Glomerular visceral epithelial cell (primary cell): ENCODE measurements around the gene LRRC7.
"Not testable (repeated sequence)": the region's sequence is repeated elsewhere in the genome, so short reads cannot be mapped to it uniquely, and the experiment has no call there.

ENCODE experiments used
- DNase-seq: peaks from one replicate; pipeline ENCODE4 v3.0.0-alpha.2; 2016; ENCODE audit errors: extremely low spot score

The LRRC7 gene

DNA sequence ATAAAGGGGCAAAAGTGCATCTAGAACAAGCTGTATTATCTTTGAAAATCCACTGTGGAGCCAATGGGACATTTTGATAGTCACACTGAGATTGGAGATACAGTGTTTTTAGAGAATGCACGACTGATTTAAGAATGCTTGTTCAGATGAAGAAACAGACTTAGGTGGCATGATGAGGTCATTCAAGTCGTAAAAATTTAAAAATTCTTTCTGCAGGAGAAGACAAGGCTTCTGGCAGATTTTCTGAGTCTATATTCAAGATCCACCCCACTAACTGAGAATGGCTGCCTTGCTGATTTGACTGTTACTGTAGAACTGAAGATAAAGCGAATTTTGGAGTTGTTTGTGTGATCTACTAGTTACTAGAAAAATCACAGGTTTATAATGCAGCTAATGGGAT, 310.6 kb downstream of the LRRC7 start:
- no peak for DNase-seq

DNA sequence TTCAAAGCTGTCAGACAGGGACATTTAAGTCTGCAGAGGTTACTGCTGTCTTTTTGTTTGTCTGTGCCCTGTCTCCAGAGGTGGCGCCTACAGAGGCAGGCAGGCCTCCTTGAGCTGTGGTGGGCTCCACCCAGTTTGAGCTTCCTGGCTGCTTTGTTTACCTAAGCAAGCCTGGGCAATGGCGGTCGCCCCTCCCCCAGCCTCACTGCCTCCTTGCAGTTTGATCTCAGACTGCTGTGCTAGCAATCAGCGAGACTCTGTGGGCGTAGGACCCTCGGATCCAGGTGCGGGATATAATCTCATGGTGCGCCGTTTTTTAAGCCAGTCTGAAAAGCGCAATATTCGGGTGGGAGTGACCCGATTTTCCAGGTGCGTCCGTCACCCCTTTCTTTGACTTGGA, 320.3 kb downstream of the LRRC7 start:
- DNase-seq, result not testable (repeated sequence)

GRCh38 chr1:69888657-69889056, 320.9 kb downstream of the LRRC7 start:
- DNase-seq, result no peak

GRCh38 chr1:69898403-69898947, 330.8 kb downstream of the LRRC7 start:
- DNase-seq, result no peak

DNA sequence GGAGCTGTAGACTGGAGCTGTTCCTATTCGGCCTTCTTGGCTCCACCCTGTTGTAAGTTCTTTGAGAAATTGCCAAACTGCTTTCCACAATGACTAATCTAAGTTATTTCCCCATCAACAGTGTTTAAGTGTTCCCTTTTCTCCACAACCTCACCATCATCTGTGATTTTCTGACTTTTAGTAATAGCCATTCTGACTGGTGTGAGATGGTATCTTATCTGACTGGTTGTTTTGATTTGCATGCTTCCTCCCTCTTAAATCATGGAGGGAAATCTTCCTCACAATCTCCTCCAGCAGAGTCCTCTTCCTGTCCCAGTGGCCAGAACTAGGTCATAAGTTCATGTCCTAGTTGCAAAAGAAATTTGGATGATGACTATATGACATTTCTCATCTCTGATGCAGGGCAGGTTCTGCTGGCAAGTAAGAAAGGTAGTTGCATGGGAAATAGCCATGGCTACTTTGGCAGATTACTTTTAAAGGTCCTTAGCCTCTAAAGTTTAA, 343.6 kb downstream of the LRRC7 start:
- no peak for DNase-seq

GRCh38 chr1:69913977-69914376, 346.3 kb downstream of the LRRC7 start:
- DNase-seq, result no peak

GRCh38 chr1:69914976-69915765, 347.4 kb downstream of the LRRC7 start:
- DNase-seq, result no peak

DNA sequence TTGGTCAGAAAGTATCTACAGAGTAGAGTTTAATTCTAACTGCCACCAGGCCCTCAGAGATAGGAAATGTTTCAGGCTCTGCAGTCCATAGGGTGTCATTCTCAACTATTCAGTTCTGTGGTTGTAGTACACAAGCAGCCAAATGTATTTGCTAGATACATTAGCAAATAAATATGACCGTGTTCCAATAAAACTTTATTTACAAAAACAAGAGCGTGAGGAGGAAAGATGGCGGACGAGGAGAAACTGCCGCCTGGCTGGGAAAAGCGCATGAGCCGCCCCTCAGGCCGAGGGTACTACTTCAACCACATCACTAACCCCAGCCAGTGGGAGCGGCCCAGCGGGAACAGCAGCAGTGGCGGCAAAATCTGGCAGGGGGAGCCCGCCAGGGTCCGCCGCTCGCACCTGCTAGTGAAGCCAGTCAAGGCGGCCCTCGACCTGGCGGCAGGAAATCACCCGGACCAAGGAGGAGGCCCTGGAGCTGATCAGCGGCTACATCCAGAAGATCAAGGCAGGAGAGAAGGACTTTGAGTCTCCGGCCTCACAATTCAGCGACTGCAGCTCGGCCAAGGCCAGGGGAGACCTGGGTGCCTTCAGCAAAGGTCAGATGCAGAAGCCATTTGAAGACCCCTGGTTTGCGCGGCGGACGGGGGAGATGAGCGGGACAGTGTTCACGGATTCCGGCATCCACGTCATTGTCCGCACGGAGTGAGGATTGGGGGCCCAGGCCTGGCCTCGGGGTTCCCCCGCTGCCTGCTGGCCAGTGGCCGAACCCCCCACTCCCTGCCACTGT, 351.6 kb downstream of the LRRC7 start:
- no peak for DNase-seq

GRCh38 chr1:69919922-69920273, 352.2 kb downstream of the LRRC7 start:
- no peak for DNase-seq

- DNase-seq, result no peak
Measured at GRCh38 chr1:69920426-69920825, 352.7 kb downstream of the LRRC7 start.

DNA sequence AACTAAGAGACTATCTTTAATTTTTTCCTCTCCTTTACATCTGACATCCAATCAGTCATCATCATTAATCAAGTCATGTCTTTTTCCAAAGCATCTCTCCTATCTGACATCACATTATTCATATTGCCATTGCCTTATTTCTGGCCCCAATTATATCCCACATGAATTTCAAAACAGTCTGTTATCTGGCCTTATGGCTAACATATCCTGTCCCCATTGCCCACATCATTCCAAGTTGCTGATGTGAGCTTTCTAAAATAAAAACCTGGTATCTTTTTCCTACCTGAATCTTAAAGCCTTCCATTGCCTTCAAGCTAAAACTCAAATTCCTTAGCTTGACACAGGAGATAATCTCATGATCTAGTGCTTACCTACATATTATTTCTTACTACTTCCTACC, 353.8 kb downstream of the LRRC7 start:
- no peak for DNase-seq

DNA sequence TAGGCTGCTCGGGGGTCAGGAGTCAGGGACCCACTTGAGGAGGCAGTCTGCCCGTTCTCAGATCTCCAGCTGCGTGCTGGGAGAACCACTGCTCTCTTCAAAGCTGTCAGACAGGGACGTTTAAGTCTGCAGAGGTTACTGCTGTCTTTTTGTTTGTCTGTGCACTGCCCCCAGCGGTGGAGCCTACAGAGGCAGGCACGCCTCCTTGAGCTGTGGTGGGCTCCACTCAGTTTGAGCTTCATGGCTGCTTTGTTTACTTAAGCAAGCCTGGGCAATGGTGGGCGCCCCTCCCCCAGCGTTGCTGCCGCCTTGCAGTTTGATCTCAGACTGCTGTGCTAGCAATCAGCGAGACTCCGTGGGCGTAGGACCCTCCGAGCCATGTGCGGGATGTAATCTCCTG, 360.5 kb downstream of the LRRC7 start:
- DNase-seq, result not testable (repeated sequence)

DNA sequence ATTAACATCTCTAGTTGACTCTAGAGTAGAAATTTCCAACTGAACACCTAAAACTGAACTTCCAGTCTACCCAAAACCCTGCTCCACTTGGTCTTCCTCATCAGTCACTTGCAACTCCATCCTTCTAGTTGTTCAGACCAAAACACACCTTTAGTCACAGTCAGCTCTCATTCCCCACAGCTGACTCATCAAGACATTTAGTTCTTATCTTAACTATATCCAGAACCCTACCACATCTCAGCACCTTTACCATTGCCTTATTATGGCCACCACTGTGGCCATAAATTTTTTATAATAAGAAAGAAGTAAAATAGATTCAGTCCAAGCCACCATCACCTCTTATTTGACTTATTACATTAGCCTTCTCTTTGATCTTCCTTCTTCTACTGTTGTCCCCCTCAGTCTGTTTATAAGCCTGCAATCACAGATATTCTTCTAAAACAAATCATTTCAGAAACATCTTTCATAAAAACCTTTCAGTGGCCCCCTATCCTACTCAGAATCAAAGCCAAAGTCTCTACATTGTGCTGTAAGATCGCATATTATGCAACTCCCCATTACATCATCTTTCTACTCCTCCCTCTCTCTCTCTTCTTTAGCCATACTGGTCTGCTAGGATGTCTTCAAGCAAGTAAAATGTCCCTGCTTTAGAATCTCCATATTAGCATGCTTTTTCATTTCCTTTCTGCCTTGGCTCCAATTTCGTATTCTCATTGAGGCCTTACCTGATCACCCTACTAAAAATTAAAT, 361.8 kb downstream of the LRRC7 start:
- no peak for DNase-seq

DNA sequence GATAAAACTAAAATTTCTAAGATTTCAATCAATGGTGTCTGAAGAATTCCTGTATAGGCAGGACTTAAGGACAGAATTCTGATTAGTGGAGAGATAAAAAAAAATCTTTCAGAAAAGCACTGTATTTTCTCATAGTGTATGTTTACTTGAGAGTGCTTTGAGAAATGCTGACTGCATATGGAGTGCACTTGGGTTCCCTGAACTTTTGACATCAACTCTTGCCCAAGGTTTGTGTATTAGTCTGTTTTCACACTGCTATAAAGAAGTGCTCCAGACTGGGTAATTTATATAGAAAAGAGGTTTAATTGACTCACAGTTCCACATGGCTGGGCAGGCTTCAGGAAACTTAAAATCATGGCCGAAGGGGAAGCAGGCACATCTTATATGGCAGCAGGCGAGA, 362.7 kb downstream of the LRRC7 start:
- DNase-seq, result no peak

DNA sequence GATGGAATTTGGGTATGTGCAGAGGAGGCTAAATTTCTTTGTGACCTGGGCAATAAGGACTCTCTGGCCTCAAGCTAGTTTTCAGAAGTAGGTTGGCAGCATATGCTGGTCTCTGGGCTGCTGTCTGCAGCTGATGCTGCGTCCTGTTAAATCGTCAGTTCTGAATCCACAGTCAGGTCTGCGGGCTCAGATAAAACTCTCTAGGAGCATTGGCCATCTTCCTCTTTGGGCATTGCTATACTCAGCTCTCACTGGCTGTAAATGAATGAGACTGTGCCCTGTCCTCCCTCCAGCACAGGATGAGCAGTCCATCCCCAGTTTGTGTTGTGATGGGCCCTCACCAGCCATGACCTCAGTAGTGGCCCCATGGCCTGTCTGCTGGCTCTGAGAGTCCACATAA, 365.0 kb downstream of the LRRC7 start:
- no peak for DNase-seq

GRCh38 chr1:69940231-69940630, 372.5 kb downstream of the LRRC7 start:
- DNase-seq, result no peak

GRCh38 chr1:69940816-69941215, 373.1 kb downstream of the LRRC7 start:
- DNase-seq, result no peak

DNA sequence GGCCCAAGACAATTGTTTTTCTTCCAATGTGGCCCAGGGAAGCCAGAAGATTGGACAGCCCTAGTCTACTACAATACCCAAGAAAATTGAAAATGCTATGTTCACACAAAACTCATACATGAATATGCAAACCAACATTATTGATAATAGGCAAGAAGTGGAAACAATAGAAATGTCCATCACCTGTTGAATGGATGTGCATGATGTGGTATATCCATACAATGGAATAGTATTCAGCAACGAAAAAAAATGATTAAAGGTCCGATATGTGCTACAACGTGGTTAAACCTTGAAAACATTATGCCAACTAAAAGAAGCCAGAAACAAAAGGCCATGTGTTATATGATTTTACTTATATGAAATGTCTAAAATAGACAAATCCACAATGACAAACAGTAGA, 375.3 kb downstream of the LRRC7 start:
- DNase-seq, result no peak

- DNase-seq, result no peak
Measured at GRCh38 chr1:69946935-69947334, 379.2 kb downstream of the LRRC7 start.

DNA sequence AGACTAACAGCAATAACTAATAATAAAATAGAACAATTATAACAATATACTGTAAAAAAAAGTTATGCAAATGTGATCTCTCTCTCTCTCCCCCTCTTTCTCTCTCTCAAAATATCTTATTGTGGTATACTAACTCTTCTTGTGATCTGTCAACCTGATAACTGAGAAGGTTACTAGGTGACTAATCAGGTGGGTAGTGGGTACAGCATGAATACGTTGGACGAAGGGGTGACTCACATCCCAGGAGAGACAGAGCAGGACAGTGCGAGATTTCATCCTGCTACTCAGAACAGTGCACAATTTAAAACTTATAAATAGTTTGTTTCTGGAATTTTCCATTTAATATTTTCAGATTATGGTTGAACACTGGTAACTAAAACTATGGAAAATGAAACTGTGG, 380.1 kb downstream of the LRRC7 start:
- DNase-seq, result peak; percentile 69

DNA sequence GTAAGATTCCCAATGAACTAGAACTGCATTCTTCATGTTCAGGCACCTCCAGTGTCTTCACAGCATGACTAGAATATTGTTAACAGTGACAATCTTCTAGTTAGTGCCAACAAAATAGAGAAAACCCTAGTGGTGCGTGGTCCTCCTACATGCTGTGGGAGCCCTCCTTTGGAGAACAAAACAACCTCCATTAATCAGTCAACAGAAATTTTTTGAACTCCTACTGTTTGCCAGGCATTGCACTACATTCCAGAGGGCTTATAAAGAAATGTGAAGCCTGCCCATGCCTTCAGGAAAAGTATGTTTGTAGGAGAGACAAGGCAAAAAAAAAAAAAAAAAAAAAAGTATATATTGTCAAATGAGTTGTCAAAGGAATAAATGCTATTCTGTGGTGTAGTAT, 385.0 kb downstream of the LRRC7 start:
- no peak for DNase-seq

- DNase-seq, result not testable (repeated sequence)
Measured at GRCh38 chr1:69962452-69962851, 394.7 kb downstream of the LRRC7 start.
